ENCODE measurements around the gene ATP10A.

Gene ATP10A

GRCh38 chr15:25824618-25825017 is 38.5 kb downstream of the ATP10A start:
- DNase-seq, result no peak

- DNase-seq, result no peak
Measured at GRCh38 chr15:25812845-25813244, 50.3 kb downstream of the ATP10A start.

- no peak for DNase-seq
Measured at GRCh38 chr15:25812073-25812472, 51.1 kb downstream of the ATP10A start.

- DNase-seq, result no peak
Measured at GRCh38 chr15:25811481-25811906, 51.6 kb downstream of the ATP10A start.

- DNase-seq, result no peak
Measured at GRCh38 chr15:25810631-25811091, 52.5 kb downstream of the ATP10A start.

GRCh38 chr15:25810154-25810553 is 53.0 kb downstream of the ATP10A start:
- no peak for DNase-seq

- DNase-seq, result no peak
Measured at GRCh38 chr15:25807063-25807462, 56.1 kb downstream of the ATP10A start.

GRCh38 chr15:25805031-25805430 is 58.1 kb downstream of the ATP10A start:
- no peak for DNase-seq

GRCh38 chr15:25804451-25804850 is 58.7 kb downstream of the ATP10A start:
- no peak for DNase-seq

GRCh38 chr15:25803541-25803940 is 59.6 kb downstream of the ATP10A start:
- DNase-seq, result no peak

GRCh38 chr15:25803036-25803435 is 60.1 kb downstream of the ATP10A start:
- no peak for DNase-seq

GRCh38 chr15:25802285-25802830 is 60.8 kb downstream of the ATP10A start:
- DNase-seq, result no peak

- no peak for DNase-seq
Measured at GRCh38 chr15:25801586-25802284, 61.4 kb downstream of the ATP10A start.

GRCh38 chr15:25800761-25801515 is 62.2 kb downstream of the ATP10A start:
- DNase-seq, result no peak

GRCh38 chr15:25799906-25800700 is 63.0 kb downstream of the ATP10A start:
- no peak for DNase-seq

GRCh38 chr15:25797936-25798901 is 64.9 kb downstream of the ATP10A start:
- DNase-seq, result no peak

- no peak for DNase-seq
Measured at GRCh38 chr15:25797511-25797935, 65.6 kb downstream of the ATP10A start.

GRCh38 chr15:25797035-25797434 is 66.1 kb downstream of the ATP10A start:
- DNase-seq, result no peak

- no peak for DNase-seq
Measured at GRCh38 chr15:25796395-25796794, 66.7 kb downstream of the ATP10A start.

- no peak for DNase-seq
Measured at GRCh38 chr15:25795712-25796111, 67.4 kb downstream of the ATP10A start.

GRCh38 chr15:25795061-25795460 is 68.1 kb downstream of the ATP10A start:
- no peak for DNase-seq
